ENCODE data around the gene FRS3.

FRS3 gene

GRCh38 chr6:41785689-41786450 lies 6.2 kb upstream of the FRS3 start:
- Histone ChIP-seq H3K27me3 (ENCODE audit: insufficient read depth, low read length) (no peaks in the 10 kb centered on the region), H3K4me3 (ENCODE audit: low read length) (peak overlapping the region; percentile 85), H2AFZ (ENCODE audit: low read depth, low read length) (peak overlapping the region; percentile 75), H3K9me3 (ENCODE audit: low read length) (no peaks in the 10 kb centered on the region), H3K36me3 (ENCODE audit: insufficient read depth, low read length) (peaks cover 21% of the 10 kb centered on the region), H3K4me1 (ENCODE audit: insufficient read depth, low read length) (peaks cover 18% of the 10 kb centered on the region)

- Histone ChIP-seq H3K9me3 (ENCODE audit: low read length) (no peaks in the 10 kb centered on the region), H3K4me3 (ENCODE audit: low read length) (no peak overlapping the region), H2AFZ (ENCODE audit: low read depth, low read length) (no peak overlapping the region)
These were observed 5.6 kb upstream of the FRS3 start for GRCh38 chr6:41785254-41785653.

DNA sequence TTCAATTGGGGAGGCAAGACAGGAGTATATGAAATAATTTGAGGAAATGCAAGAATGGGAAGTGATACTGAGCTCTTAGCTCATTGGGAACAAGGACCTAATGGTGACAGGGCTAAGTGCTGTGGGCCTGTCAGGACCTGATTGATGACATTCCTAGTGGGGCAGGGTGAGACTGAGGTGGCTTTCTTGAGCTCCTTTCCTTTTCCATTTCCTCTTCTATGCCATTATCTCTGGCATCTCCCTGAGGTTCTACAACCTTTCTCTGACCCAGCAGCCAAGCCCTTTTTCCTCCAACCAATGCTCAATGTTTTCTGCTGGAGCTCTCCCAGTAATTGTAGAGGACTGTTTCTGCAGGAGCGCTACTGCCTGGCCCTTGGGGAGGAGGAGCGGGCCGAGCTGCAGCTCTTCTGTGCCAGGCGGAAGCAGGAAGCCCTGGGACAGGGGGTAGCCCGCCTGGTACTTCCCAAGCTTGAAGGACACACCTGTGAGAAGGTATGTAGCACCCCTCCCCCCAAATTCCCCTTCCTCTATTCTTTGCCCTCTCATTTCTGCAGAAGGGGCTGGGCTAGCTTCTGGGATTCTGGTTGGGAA lies 5.0 kb upstream of the FRS3 start:
- Histone ChIP-seq H3K27me3 (ENCODE audit: insufficient read depth, low read length) (no peaks in the 10 kb centered on the region), H2AFZ (ENCODE audit: low read depth, low read length) (no peak overlapping the region), H3K4me3 (ENCODE audit: low read length) (no peak overlapping the region), H3K4me1 (ENCODE audit: insufficient read depth, low read length) (peaks cover 18% of the 10 kb centered on the region), H3K9me3 (ENCODE audit: low read length) (no peaks in the 10 kb centered on the region), H3K36me3 (ENCODE audit: insufficient read depth, low read length) (peaks cover 9% of the 10 kb centered on the region)

More at GRCh38 chr6:41785254-41785653, 5.6 kb upstream of the FRS3 start:
- Histone ChIP-seq H3K36me3 (ENCODE audit: insufficient read depth, low read length) (peaks cover 15% of the 10 kb centered on the region), H3K4me1 (ENCODE audit: insufficient read depth, low read length) (peaks cover 18% of the 10 kb centered on the region), H3K27me3 (ENCODE audit: insufficient read depth, low read length) (no peaks in the 10 kb centered on the region)

- Histone ChIP-seq H3K4me3 (ENCODE audit: low read length) (no peak overlapping the region), H3K4me1 (ENCODE audit: insufficient read depth, low read length) (peaks cover 22% of the 10 kb centered on the region), H2AFZ (ENCODE audit: low read depth, low read length) (no peak overlapping the region), H3K36me3 (ENCODE audit: insufficient read depth, low read length) (no peaks in the 10 kb centered on the region), H3K27me3 (ENCODE audit: insufficient read depth, low read length) (no peaks in the 10 kb centered on the region), H3K9me3 (ENCODE audit: low read length) (no peaks in the 10 kb centered on the region)
These were observed 3.5 kb upstream of the FRS3 start for GRCh38 chr6:41783106-41783780.

GRCh38 chr6:41781366-41781730 lies 1.6 kb upstream of the FRS3 start:
- no peaks in the 10 kb centered on the region for H3K9me3 ChIP-seq (ENCODE audit: low read length)
- H3K27me3 ChIP-seq (ENCODE audit: insufficient read depth, low read length): no peaks in the 10 kb centered on the region
- peak overlapping the region; percentile 58 for H3K4me3 ChIP-seq (ENCODE audit: low read length)
- no peak overlapping the region for H2AFZ ChIP-seq (ENCODE audit: low read depth, low read length)
- H3K4me1 ChIP-seq (ENCODE audit: insufficient read depth, low read length): peaks cover 22% of the 10 kb centered on the region
- peaks cover 5% of the 10 kb centered on the region for H3K36me3 ChIP-seq (ENCODE audit: insufficient read depth, low read length)

DNA sequence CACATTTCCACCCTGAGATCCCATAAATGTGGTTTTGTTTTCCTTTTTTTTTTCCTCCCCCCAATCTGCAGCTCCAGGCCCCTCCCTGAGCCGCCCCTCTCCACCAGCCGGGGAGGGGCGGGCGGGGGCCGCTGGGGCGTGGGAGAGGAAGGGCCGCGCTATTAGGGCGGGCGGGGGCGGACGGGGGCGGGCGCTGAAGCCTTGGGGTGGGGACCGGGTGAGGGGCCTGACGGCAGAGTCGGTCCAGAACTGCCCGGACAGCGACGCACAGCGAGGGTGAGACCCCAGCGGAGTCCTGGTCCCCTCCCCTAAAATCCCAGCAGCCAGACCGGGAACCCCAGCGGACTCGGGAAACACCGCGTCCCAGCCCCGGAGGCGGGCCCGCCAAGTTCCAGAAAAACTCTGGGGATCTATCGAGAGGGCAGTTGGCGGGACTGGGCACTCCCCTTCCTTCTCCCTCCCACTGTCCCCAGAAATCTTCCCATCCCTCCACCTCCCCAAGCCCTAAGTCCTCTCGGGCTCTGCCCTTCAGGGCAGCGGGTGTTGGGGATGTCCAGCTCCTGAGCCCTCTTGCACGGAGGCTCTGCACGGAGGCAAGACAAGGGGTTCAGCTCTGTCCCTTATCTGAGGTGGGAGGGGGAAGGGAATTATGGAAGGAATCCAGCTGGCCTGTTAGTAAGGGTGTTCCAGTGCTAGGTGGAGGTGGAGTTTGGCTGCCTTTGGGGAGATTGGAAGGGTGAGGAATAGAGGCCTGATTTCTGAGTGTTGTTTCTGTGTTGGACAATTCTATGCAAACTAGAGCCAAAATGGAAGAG lies 1.1 kb upstream of the FRS3 start, which contains the start of gene PRICKLE4:
Gene PRICKLE4 (plus strand): TSS at position 232 of the 815 bp plus-strand sequence. CDS start 2,692 bp downstream, outside the sequence.
- H3K27me3 ChIP-seq (ENCODE audit: insufficient read depth, low read length): no peaks in the 10 kb centered on the region
- no peaks in the 10 kb centered on the region for H3K9me3 ChIP-seq (ENCODE audit: low read length)
- peaks cover 7% of the 10 kb centered on the region for H3K36me3 ChIP-seq (ENCODE audit: insufficient read depth, low read length)
- H3K4me1 ChIP-seq (ENCODE audit: insufficient read depth, low read length): peaks cover 18% of the 10 kb centered on the region
- peak within 1 kb of the TSS; percentile 58 for H3K4me3 ChIP-seq (ENCODE audit: low read length)
- peak within 1 kb of the TSS; percentile 46 for H2AFZ ChIP-seq (ENCODE audit: low read depth, low read length)

DNA sequence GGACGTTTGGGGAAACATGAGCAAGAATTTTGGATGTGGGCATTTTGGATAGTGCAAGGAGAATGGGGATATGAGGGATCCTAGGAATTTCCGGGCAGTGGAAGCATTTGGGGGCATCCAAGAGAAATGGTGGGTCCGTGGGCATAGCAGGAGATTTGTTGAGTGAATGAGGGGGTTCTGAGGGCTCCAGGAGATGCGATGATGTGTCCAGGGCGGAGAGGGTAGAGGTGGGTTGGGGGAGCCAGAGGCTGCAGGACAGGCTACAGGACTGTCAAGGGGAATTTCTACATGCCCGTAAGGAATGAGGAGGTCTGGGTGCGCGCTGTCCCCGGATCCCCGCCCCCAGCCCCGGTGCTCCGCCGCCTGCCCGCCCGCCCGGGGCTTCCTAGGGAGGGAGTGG lies 364 bp downstream of the FRS3 start:
- peaks cover 16% of the 10 kb centered on the region for H3K36me3 ChIP-seq (ENCODE audit: insufficient read depth, low read length)
- H3K4me3 ChIP-seq (ENCODE audit: low read length): peak overlapping the region; percentile 58
- H3K4me1 ChIP-seq (ENCODE audit: insufficient read depth, low read length): peaks cover 16% of the 10 kb centered on the region
- no peaks in the 10 kb centered on the region for H3K9me3 ChIP-seq (ENCODE audit: low read length)
- H2AFZ ChIP-seq (ENCODE audit: low read depth, low read length): peak overlapping the region; percentile 46
- H3K27me3 ChIP-seq (ENCODE audit: insufficient read depth, low read length): no peaks in the 10 kb centered on the region

DNA sequence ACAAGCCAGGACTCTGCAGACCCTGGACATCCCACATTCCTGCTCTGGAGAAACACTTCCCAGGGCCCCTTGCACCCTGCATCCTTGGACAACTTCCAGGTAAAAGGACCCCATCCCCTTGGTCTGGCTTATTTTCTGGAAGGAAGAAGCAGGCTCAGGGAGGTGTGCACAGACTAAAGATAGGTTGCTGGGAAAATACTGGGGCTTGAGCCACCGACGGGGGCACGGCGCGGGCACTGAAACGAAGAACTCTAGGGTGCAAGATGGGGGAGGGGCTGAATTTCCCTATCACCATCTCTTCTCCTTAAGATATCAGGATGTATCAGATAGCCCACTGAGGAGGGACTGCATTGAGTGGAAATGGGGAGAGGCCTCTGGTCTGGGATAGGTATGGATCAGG lies 805 bp downstream of the FRS3 start:
- peak overlapping the region; percentile 58 for H3K4me3 ChIP-seq (ENCODE audit: low read length)
- H3K4me1 ChIP-seq (ENCODE audit: insufficient read depth, low read length): peaks cover 16% of the 10 kb centered on the region
- H3K9me3 ChIP-seq (ENCODE audit: low read length): no peaks in the 10 kb centered on the region
- H2AFZ ChIP-seq (ENCODE audit: low read depth, low read length): peak overlapping the region; percentile 46
- no peaks in the 10 kb centered on the region for H3K27me3 ChIP-seq (ENCODE audit: insufficient read depth, low read length)
- H3K36me3 ChIP-seq (ENCODE audit: insufficient read depth, low read length): peaks cover 16% of the 10 kb centered on the region

GRCh38 chr6:41777551-41778285 lies 2.0 kb downstream of the FRS3 start:
- no peaks in the 10 kb centered on the region for H3K9me3 ChIP-seq (ENCODE audit: low read length)
- H3K27me3 ChIP-seq (ENCODE audit: insufficient read depth, low read length): no peaks in the 10 kb centered on the region
- peaks cover 17% of the 10 kb centered on the region for H3K36me3 ChIP-seq (ENCODE audit: insufficient read depth, low read length)
- H2AFZ ChIP-seq (ENCODE audit: low read depth, low read length): no peak overlapping the region
- peaks cover 16% of the 10 kb centered on the region for H3K4me1 ChIP-seq (ENCODE audit: insufficient read depth, low read length)
- H3K4me3 ChIP-seq (ENCODE audit: low read length): no peak overlapping the region

- no peaks in the 10 kb centered on the region for H3K9me3 ChIP-seq (ENCODE audit: low read length)
- H2AFZ ChIP-seq (ENCODE audit: low read depth, low read length): no peak overlapping the region
- H3K4me3 ChIP-seq (ENCODE audit: low read length): no peak overlapping the region
- H3K36me3 ChIP-seq (ENCODE audit: insufficient read depth, low read length): peaks cover 28% of the 10 kb centered on the region
- peaks cover 8% of the 10 kb centered on the region for H3K4me1 ChIP-seq (ENCODE audit: insufficient read depth, low read length)
- H3K27me3 ChIP-seq (ENCODE audit: insufficient read depth, low read length): no peaks in the 10 kb centered on the region
These were observed 4.3 kb downstream of the FRS3 start for GRCh38 chr6:41775293-41775882.

GRCh38 chr6:41774841-41775240 lies 4.9 kb downstream of the FRS3 start:
- Histone ChIP-seq H3K36me3 (ENCODE audit: insufficient read depth, low read length) (peaks cover 30% of the 10 kb centered on the region), H3K9me3 (ENCODE audit: low read length) (no peaks in the 10 kb centered on the region), H2AFZ (ENCODE audit: low read depth, low read length) (no peak overlapping the region), H3K4me3 (ENCODE audit: low read length) (no peak overlapping the region), H3K4me1 (ENCODE audit: insufficient read depth, low read length) (peaks cover 8% of the 10 kb centered on the region), H3K27me3 (ENCODE audit: insufficient read depth, low read length) (no peaks in the 10 kb centered on the region)

Measured in neuron (in vitro differentiated cells).